Hematopoietic multipotent progenitor cell treated with erythropoietin and hydrocortisone succinate and interleukin-3 and kit ligand, for 8 days (in vitro differentiated cells): ENCODE data around the gene CACNA1E.
"Not testable (repeated sequence)": the region's sequence is repeated elsewhere in the genome, so short reads cannot be mapped to it uniquely, and the experiment has no call there.

Source experiments
- DNase-seq: peaks from one replicate; pipeline ENCODE4 v3.0.0-alpha.2; 2015

CACNA1E gene

GRCh38 chr1:181518152-181518551, 34.8 kb downstream of the CACNA1E start:
- DNase-seq: no peak

GRCh38 chr1:181522864-181523263, 39.5 kb downstream of the CACNA1E start:
- no peak for DNase-seq

DNA sequence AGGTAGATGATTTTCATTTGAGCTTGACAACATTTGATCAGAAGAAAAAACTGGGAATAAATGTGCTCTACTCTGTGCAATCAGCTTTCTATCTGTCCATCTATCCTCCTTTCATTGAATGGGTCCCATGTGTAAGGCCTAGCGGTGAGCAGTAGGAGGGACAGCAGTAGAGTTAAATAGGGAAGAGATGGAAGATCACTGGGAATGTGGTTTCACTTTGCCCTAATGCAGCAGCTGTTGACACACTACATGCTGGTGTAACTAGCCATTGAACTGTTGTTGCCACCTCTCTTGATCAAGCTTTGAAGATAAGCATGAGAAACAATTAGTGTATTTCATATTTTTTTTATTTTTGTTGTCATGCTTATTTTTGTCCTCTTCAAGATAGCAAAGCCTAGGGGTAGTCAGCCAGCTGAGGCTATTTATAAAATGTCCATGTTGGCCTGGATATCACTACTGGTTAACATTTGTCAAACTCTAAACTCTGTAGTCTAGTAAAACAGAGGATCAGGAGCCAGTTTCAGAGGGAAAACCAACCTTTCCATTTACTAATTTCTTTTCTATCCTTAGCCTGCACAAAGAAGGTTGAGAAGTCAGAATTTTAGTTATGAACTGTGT, 41.9 kb downstream of the CACNA1E start:
- DNase-seq: no peak

DNA sequence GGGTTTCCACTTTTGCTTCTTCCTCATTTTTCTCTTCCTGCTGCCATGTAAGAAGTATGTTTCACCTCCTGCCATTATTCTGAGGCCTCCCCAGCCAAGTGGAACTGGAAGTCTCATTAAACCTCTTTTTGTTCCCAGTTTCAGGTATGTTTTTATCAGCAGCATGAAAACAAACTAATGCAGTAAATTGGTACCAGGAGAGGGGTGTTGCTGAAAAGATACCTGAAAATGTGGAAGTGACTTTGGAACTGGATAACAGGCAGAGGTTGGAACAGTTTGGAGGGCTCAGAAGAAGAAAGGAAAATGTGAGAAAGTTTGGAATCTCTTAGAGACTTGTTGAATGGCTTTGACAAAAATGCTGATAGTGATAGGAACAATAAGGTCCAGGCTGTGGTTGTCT, 44.9 kb downstream of the CACNA1E start:
- DNase-seq: not testable (repeated sequence)

GRCh38 chr1:181531441-181531840, 48.1 kb downstream of the CACNA1E start:
- DNase-seq: no peak

DNA sequence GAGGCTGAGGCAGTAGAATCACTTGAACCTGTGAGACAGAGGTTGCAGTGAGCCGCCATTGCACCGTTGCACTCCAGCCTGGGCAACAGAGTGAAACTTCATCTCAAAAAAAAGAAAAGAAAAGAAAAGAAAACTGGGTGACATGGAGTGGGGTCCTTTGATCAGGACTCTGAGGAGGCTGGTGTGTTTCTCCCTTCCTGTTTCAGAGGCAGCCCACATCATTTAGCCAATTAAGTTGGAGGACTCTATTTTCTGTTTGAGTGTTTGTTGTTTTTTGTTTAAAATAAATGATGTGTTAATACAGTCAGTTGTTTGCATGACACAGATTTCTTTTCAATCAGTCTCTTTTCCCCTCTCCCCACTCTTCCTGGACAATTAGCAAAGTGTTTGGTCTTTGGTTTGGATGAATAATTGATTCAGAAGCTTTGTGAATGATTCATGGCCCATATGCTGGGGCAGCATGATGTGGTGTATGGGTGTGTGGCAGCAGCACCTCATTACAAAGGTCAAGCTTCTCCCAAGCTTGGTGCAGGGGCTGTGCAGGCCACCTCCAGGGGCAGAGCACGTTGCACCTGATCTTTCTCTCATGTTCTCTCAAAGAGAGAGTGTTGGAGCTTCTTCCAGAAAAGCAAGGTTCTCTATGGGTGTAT, 48.8 kb downstream of the CACNA1E start:
- no peak for DNase-seq

DNA sequence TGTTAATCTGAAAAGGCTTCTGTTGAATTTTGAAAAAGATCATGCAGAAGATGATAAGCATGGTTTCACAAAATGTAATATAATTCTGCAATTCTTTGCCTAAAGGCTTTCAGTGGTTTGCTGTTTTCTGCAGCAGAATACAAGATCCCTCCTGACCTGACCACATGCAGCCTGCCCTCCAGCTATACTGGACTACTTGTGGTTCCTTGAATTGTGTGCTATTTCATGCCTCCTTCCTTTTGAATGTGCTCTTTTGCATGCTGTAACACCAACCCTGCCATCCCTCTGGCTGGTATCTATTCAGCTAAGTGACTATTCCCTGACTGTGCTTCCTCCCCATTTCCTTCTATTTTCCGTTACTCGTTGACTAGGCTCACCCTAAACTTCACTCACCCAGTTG, 55.5 kb downstream of the CACNA1E start:
- no peak for DNase-seq

GRCh38 chr1:181541458-181541857, 58.1 kb downstream of the CACNA1E start:
- DNase-seq: no peak

- DNase-seq: no peak
Observed at GRCh38 chr1:181541947-181542346, 58.6 kb downstream of the CACNA1E start.

GRCh38 chr1:181542406-181542805, 59.1 kb downstream of the CACNA1E start:
- DNase-seq: not testable (repeated sequence)

DNA sequence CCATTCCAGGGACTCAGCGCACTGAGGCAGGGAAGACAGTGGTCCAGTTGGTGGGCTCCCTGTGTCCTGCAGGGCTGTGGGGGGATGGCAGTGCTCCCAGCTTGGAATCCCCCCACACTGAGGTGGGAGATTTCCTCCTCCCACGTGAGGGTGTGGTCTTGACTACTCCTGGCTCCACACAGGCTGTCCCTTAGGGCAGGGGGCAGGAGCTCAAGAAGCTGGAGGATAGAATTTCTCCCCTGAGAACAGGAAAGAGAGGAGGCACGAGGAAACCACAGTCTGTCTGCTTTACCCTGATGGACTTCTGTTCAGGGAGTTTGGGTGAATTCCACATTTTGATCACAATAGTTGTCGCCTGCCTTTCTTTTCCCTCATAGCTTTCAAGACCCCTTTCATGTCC, 62.1 kb downstream of the CACNA1E start:
- DNase-seq: no peak

- peak; percentile 66 for DNase-seq
Observed at GRCh38 chr1:181548497-181548896, 65.2 kb downstream of the CACNA1E start.

GRCh38 chr1:181551249-181551648, 67.9 kb downstream of the CACNA1E start:
- DNase-seq: no peak

DNA sequence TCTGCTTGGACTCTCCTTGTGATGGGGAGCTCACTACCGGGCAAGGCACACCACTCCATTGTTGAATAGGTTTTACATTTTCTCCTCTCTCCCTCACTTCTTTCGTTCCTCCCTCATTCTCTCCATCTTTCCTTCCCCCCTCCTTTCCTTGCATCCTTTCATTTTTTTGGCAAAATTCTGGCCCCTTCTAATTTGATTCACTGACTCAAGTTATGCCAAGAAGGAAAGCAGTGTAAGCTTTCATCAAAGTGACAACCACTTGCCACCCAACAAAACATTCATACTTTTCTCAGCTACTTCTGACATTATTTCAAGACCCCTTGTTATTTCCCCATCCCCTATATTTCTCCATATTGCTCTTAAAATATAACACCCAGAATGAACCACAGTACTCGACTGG, 68.4 kb downstream of the CACNA1E start:
- no peak for DNase-seq

GRCh38 chr1:181554465-181554864, 71.1 kb downstream of the CACNA1E start:
- DNase-seq: no peak

DNA sequence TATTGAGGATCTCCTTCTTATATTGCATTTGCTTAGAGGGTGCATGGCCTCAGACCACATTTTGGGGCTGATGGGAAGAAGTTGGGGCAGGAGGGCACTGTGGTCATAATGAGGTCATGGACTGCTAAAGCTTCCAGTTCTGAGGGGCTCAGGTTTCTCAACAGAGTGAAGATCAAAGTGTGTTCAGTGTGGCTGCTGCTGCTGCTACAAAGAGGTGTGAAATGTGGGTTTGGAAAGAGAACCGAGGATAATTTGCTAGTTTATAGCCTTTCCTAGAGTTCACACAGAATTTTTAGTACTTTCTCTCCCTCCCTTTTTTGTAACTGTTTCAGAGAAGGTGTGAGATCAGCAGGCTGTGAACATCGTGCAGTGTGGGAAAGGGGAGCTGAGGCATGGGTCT, 73.3 kb downstream of the CACNA1E start:
- no peak for DNase-seq

- no peak for DNase-seq
Observed at GRCh38 chr1:181557313-181557712, 74.0 kb downstream of the CACNA1E start.

GRCh38 chr1:181558416-181558815, 75.1 kb downstream of the CACNA1E start:
- no peak for DNase-seq

DNA sequence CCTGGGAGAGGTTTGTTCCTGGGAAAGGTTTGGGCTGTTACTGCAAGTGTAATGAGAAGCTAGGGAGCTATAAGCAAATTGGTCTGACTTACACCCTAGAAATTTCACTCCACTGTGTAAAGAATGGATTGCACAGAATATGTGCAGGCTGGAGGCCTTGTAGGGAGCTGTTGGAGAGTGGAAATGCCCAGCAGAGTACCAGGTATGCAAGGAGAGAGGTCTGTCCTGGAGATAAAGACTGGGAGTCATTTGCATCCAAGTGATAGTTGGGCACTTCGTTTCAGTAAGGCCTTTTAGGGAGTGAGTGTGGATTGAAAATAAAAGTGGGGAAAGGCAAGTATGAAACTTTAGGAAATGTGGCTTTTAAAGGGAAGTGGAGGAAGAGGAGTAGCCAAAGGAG, 75.8 kb downstream of the CACNA1E start:
- DNase-seq: no peak

DNA sequence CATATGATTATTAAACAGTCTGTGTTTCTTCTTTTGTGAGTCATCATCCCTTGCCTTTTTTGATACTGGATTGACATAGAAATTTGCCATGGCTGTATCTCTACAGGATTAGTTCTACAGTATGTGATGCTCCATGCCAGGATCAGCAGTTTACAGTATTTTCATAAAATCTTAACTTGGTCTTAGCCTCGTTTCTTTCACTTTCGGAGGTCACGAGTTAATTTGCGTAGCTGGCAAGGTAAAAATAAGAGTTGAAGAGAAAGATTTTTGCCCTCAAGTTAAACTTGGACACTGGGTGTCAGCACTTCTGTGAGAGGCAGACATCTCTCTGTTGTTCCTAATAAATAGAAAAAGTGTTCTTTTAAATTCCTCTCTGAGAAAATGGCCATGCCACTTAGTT, 79.1 kb downstream of the CACNA1E start:
- no peak for DNase-seq

- no peak for DNase-seq
Observed at GRCh38 chr1:181568736-181569135, 85.4 kb downstream of the CACNA1E start.

- DNase-seq: no peak
Observed at GRCh38 chr1:181577475-181577874, 94.2 kb downstream of the CACNA1E start.

DNA sequence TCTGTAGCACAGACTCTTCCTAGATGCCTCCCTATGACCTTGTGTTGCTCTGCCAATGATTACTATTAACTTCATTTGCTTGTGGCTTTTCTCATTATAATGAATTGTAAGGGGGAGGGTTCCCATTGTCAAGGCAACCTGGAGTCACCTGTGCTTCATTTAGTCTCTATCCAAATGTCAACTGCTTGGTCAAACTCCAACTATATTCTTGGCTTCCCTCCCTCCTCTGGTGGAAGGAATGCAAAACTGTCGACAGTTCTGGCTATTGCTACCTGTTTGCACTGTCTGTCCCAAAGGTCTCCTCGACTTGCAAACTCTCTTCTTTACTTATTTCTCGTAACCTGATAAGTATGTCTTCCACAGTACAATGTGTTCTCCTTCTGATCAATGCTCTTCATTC, 100.3 kb downstream of the CACNA1E start:
- no peak for DNase-seq

- no peak for DNase-seq
Observed at GRCh38 chr1:181587870-181588438, 104.6 kb downstream of the CACNA1E start.

GRCh38 chr1:181588631-181589030, 105.3 kb downstream of the CACNA1E start:
- DNase-seq: no peak
